Measurements from ENCODE around the gene CELA3A.
A peak's percentile ranks its signal among the peaks of the same experiment; 100 is the strongest.
"Not testable (repeated sequence)": the region's sequence is repeated elsewhere in the genome, so short reads cannot be mapped to it uniquely, and the experiment has no call there.

CELA3A gene
- total RNA-seq, result 0 reads per million in 2 donors

- DNase-seq, result no peak
Measured at GRCh38 chr1:22001409-22001808, at the start of gene CELA3A. CELA3A (plus strand) TSS chr1:22001657; CDS start chr1:22001675, 18 bp downstream.

DNA sequence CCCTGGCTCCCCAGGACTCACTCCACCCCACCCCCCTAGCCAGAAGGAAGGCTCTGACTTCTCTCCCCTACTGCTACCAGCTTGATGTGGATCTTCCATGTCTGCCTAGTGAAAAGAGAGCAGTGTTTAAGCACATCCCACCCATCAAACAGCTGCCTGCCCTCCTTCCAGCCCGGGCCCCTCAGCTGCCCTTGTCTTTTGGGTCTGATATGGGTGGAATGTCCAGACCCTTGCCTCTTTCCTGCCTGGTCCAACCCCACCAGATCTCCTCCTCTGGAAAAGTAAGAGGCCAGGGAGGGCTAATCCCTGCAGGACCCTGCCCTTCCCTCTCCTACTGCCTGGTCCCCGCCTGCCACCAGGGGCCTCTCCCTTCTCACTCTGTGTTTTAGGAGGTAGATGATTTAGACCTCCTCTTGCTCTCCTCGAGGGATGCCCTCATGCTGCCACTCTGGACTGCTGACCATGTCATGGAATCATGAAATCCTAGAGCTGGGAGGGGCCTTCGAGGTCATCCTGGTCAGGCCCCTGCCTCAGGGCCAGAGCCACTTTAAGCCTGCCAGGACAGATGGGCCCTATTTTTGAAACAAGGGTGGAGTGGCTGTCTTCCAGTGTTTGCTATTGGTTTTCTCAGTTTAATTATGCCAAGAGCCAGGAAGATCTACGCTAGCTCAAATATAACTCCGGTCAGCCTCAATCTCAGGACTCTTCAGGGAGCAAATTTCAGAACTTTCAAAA is 48.5 kb upstream of the CELA3A start:
- DNase-seq, result no peak

DNA sequence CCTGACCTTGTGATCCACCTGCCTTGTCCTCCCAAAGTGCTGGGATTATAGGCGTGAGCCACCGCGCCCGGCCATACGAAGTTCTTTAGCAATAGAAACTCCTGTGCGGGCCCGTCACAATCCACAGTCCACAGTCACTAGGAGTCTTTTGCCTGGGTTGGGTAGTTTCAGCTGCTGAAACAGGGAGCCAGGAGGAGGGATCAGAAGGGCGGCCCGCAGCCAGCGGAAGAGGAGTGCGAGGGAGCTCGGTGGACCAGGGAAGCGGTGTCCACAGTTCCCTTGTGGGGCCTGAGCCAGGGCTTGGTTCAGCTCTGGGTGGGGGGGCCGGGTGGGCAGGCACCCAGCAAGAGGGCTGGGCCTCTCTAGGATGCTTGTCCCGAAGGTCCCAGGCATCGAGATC is 46.4 kb upstream of the CELA3A start:
- DNase-seq, result no peak

DNA sequence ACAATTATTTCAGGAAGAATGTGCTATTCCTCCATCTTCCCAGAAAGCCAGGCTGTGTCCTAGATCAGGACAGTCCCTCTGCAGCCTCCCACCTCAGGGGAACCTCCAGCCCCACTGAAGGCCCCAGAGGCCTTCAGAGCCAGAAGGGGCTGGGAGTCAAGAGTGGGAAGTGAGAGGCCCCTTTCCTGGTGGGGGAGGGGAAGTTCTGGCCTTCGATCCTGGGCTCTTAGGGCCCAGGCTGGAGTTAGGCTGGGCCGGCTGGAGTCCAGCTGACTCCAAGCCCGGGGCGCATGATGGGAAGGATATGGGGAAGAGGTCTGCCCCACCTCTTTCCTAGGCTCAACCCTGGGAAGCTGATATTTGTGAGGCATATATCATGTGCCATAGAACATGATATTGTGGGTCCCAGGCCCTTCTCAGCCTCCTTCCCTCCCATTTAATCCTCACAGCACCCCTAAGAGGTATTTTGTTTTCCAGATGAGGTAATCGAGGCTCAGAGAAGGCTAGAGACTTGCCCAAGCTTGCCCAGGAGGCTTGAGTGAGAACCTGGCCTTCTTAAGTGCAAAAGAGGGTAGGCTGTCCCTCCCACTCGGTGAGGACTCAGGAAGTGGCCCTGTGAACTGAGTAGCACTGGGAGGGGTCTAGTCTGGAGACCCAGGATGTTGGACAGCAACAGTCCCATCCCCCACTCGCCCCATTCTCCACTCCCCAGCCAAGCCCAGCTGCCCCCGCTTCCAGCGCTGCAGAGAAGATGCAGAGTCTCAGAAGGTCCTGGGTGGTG is 45.8 kb upstream of the CELA3A start:
- DNase-seq, result no peak

DNA sequence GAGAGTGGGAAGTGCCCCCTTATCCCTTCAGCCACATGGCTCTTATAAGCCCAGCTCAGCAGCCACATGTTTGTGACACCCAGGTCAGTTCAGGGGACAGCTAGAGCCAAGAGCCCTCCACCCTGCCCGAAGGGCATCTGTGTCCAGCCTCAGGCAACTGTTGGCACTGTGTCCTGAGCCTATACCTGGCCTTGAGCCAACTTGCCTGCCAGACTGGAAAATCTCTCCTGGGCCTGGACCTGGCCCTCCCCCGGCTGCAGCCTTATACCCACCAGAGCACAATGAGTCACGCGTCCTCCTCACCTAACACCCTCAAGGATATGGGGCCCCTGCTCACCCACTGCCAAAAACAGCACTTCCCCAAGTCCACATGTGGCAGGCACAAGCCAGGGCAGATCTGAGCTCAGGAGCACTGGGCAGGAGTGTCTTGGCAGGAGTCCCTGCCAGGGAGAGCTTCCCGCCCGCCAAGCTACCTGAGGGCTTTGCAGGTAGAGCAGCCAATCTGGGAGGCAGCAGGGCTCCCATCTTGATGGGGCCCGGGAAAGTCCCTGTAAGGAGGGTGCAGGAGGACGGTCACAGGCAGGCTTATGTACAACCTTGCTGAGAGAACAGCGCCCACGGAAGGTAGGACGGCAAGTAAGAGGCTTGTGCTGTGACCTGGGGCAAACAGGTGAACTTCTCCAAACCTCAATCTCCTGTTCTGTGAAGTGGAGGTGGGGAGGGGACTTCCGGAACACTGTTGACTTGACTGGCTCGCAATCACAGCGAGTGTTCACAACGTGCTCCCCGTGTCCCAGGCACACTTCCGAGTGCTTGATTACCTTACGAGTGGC is 44.5 kb upstream of the CELA3A start:
- peak; percentile 41 for DNase-seq

DNA sequence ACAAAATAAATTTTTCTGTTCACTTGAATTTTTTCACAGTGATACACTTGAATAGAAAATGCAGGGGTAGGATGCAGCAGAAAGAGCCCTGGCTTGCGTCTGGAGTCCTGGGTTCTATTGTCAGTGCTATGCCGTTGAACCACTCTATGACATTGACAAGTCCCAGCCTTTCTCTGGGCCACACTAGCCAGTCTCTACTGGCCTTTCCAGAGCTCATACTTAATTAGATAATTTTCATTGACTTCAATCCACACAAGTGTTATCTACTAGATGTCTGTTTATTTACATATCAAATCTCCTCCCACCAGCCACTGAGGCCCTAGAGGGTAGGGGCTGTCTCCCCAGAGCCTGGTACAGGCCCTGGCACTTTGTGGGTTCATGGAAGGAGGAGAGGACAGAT is 40.1 kb upstream of the CELA3A start:
- DNase-seq, result no peak

GRCh38 chr1:21961799-21962198 is 39.7 kb upstream of the CELA3A start:
- DNase-seq, result no peak

- peak; percentile 82 for DNase-seq
Measured at GRCh38 chr1:21963477-21964217, 37.8 kb upstream of the CELA3A start.

DNA sequence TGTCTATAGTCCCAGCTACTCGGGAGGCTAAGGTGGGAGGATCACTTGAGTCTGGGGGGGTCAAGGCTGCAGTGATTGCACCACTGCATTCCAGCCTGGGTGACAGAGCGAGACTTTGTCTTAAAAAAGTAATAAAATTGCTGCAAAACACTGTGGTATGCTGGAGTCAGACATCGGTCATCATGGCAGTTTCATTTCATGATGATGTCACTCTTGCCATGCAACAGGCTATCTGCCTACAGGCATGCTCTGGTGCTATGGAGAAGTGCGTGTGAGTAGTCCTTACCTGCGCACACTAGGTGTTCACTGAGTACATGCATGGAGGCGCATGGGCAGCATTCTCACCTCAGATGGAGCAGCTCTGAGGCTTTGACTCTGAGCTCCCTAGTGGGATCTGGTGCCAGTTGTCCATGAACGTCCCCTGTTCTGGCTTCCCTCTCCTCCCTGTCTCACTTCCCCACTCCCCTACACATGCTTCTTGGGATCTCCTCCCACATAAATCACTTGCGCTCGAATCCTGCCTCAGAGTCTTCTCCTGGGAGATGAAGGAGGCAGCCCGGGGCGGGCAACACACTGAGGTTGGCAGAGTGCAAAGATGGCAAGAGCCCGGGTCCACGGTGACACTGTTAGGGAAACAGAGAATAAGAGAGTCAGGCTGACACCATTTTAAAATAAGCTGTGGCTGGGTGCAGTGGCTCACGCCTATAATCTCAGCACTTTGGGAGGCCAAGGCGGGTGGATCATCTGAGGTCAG is 35.0 kb upstream of the CELA3A start:
- DNase-seq, result no peak

GRCh38 chr1:21967216-21967615 is 34.2 kb upstream of the CELA3A start:
- not testable (repeated sequence) for DNase-seq

DNA sequence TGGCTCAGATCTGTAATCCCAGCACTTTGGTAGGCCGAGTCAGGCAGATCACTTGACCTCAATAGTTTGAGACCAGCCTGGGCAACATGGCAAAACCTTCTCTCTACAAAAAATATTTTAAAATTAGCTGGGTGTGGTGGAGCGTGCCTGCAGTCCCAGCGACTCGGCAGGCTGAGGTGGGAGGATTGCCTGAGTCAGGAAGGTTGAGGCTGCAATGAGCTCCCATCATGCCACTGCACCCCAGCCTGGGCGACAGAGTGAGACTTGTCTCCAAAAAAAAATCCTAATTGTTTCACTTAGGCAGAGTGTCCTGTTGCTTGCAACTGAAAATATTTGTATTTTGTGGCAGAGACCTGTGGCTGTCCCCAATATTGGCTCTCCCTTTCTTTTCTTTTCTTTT is 32.4 kb upstream of the CELA3A start:
- DNase-seq, result not testable (repeated sequence)

DNA sequence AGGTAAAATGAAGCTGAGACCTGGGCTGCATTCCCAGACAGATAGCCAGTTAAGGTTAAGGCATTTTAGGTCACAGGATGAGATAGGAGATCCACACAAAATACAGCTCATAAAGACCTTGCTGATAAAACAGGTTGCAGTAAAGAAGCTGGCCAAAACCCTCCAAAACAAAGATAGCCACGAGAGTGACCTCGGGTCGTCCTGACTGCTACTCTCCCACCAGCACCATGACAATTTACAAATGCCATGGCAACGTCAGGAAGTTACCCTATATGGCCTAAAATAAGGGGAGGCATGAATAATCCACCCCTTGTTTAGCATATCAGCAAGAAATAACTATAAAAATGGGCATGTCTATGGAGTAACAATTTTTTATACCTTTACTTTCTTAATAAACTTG is 30.9 kb upstream of the CELA3A start:
- not testable (repeated sequence) for DNase-seq

GRCh38 chr1:21972973-21973441 is 28.4 kb upstream of the CELA3A start:
- DNase-seq, result not testable (repeated sequence)

GRCh38 chr1:21973948-21974347 is 27.5 kb upstream of the CELA3A start:
- DNase-seq, result not testable (repeated sequence)

GRCh38 chr1:21974699-21975098 is 26.8 kb upstream of the CELA3A start:
- not testable (repeated sequence) for DNase-seq

GRCh38 chr1:21975296-21975695 is 26.2 kb upstream of the CELA3A start:
- not testable (repeated sequence) for DNase-seq

DNA sequence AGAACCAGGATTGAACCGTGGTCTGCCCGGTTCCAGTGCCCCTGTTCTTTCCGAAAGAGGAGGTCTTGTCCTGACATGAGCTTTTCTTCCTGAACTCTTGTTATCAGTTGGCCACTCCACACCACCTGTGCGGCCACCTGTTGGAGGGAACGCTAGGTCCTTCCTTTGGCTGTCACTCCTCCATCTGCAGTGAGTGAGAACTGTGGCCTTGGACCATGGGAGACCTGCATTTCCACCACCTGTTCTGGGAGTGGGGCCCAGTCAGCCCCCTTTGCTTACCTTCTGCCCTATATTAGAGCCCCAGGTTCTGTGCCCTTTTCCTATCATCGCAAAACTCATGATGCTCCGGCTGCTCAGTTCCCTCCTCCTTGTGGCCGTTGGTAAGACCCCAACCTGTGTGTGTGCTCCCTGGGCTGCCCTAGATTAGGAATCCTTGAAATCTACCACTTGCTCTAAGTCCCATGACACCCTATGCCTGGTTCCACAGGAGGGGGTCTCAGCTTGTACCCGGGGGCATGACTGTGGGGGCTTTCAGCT is 24.7 kb upstream of the CELA3A start, which contains the start of gene CELA3B:
Gene CELA3B, plus strand, starts transcription at position 320 of the 537 bp plus-strand sequence. Its CDS starts 18 bp downstream, at position 338.
- DNase-seq, result not testable (repeated sequence)

DNA sequence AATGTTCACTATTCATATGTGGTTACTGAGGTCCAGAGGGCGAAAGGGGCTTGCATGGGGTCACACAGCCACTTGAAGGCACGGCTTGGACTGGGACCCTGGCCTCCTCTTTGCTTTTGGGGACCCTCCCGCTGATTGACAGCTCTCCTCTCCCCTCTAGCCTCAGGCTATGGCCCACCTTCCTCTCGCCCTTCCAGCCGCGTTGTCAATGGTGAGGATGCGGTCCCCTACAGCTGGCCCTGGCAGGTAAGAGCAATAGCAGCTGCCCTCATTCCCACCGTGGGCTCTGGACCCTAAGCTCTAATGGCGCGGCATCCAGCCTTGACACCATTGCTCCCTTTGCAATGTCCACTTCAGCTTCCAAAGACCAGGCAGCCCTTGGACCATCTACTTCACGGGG is 23.2 kb upstream of the CELA3A start:
- DNase-seq, result not testable (repeated sequence)

- DNase-seq, result not testable (repeated sequence)
Measured at GRCh38 chr1:21980515-21981220, 20.8 kb upstream of the CELA3A start.

DNA sequence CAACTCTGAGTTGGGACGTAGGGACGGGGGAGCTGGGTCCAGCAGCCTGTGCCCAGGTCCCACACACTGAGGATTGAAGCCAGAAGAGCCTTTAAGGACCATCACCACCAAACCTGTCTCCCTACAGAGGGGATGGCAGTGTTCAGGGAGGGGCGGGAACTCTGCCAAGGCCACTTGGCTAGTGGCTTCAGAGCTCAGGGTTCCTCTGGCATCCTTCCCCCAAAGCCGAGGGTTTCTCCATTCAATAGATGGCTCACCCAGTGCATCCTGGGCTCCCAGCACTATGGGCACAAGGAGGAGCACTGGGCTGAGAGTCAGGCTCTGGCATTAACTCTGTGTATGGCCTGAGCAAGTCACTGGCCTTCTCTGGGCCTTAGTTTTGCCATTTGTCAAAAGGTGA is 20.2 kb upstream of the CELA3A start:
- DNase-seq, result not testable (repeated sequence)
